Measurements from ENCODE around the gene BTBD16. TPM values are rescaled to one million over a fixed set of nuclear protein-coding genes. Genes with fewer than 3 reads are reported as not detected.

BTBD16 gene
- total and polyA plus RNA-seq, 2 donors from 2014 or later = 0.34 to 1.2 TPM

DNA sequence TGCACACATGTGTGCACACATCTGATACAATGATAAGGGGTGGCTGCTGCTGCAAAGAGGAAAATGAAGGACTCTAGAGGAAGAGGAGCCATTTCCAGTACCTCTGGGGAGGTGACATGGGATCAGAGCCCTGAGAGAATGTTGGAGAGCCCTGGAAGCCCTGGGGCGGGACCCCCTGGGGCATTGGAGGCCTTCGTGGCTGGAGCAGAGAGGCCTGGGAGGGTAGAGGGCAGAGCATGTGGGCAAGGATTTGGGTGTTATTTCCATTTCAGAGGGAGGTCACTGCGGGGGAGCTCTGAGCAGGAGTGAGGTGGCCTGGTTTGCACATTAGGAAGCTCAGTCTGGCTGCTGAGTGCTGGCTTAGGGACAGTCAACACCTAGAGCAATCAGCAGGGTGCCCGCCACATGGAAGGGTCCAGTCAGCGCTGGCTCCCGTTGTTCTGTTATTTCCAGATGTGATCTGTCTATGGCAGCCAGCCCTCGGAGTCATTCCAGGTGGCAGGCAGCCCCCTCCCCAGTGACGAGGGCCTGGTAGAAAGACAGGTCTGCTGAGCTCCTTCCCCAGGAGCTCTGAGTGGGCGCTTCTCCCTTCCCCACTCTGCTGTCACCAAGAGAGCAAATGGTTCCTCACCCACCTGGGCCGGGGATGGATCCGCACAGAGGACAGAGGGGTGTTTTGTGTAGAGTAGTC lies 24.1 kb upstream of the BTBD16 start:
- TF ChIP-seq CTCF (IDR thresholded peaks at IDR 0.05; ENCODE audit: borderline replicate concordance, extremely low read depth, insufficient read depth) = no peak
- peaks cover 0 to 24% (median 7%) of the 10 kb centered on the region in 3 donors for H3K36me3 ChIP-seq (ENCODE audit: control insufficient read depth in 2 of 3, insufficient read depth in 3 of 3, low read length in 3 of 3)
- H3K4me3 ChIP-seq (ENCODE audit: low read length in 3 of 3) = no peak overlapping the region
- H3K9ac ChIP-seq (ENCODE audit: low read length in 3 of 3) = no peak overlapping the region
- H3K4me1 ChIP-seq (ENCODE audit: control insufficient read depth in 2 of 3, insufficient read depth in 2 of 3, low read depth in 1 of 3, low read length in 3 of 3) = no peaks in the 10 kb centered on the region
- H3K27me3 ChIP-seq (ENCODE audit: control insufficient read depth, insufficient read depth, low read length) = no peaks in the 10 kb centered on the region
- FAIRE-seq (no peak), DNase-seq (no peak)
- H3K27ac ChIP-seq (ENCODE audit: low read depth in 2 of 2, low read length in 2 of 2) = no peak overlapping the region
- intact Hi-C loops (cut with DNase I) = no loop called here
- no peaks in the 10 kb centered on the region for H3K9me3 ChIP-seq (ENCODE audit: control insufficient read depth in 2 of 3, insufficient read depth in 1 of 3, low read length in 3 of 3)

DNA sequence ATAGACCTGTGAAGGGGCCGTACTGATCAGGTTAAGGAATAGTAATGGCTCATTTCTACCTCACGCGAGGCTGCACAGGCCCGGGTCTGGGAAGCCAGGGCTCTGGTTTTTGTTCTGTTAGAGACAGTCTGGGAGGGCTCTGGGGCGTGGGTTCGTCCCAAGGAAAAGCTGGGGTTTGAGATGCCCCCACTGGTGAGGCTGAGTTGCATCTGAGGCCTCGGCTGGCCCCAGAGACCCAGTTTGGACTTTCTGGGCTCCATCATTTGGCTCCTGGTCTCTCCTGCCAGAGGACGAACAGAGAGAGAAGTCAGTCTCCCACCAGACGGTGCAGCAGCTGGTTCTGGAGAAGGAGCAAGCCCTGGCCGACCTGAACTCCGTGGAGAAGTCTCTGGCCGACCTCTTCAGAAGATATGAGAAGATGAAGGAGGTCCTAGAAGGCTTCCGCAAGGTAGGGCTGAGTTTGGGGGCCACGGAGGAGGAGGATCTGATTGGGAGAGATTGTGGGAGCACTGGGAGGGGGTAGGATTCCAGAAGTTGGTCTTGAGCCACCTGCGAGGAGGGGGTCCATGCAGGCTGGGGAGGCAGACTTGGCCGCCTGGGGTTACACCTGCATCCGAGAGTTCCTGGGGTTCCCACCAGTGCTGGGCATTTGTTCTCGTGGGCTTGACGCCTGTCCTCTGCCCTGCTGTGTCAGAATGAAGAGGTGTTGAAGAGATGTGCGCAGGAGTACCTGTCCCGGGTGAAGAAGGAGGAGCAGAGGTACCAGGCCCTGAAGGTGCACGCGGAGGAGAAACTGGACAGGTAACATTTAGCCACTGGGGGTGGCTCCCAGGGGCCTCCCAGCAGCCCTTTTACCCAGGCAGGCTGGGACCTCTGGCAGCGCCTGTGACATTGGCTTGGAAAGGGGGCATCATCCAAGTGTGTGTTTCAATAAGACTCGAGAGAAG lies 22.5 kb upstream of the BTBD16 start:
- intact Hi-C loops (cut with DNase I) = no loop called here
- Histone ChIP-seq H3K9me3 (ENCODE audit: control insufficient read depth in 2 of 3, insufficient read depth in 1 of 3, low read length in 3 of 3) (no peaks in the 10 kb centered on the region), H3K9ac (ENCODE audit: low read length in 3 of 3) (no peak overlapping the region), H3K27me3 (ENCODE audit: control insufficient read depth, insufficient read depth, low read length) (no peaks in the 10 kb centered on the region), H3K27ac (ENCODE audit: low read depth in 2 of 2, low read length in 2 of 2) (no peak overlapping the region), H3K4me1 (ENCODE audit: control insufficient read depth in 2 of 3, insufficient read depth in 2 of 3, low read depth in 1 of 3, low read length in 3 of 3) (no peaks in the 10 kb centered on the region), H3K36me3 (ENCODE audit: control insufficient read depth in 2 of 3, insufficient read depth in 3 of 3, low read length in 3 of 3) (peaks cover 0 to 26% (median 5%) of the 10 kb centered on the region in 3 donors), H3K4me3 (ENCODE audit: low read length in 3 of 3) (no peak overlapping the region)
- no peak for TF ChIP-seq CTCF (IDR thresholded peaks at IDR 0.05; ENCODE audit: borderline replicate concordance, extremely low read depth, insufficient read depth)
- FAIRE-seq (no peak), DNase-seq (no peak)

- no peak overlapping the region for H3K27ac ChIP-seq (ENCODE audit: low read depth in 2 of 2, low read length in 2 of 2)
- H3K4me3 ChIP-seq (ENCODE audit: low read length in 3 of 3) = no peak overlapping the region
- no peak for TF ChIP-seq CTCF (IDR thresholded peaks at IDR 0.05; ENCODE audit: borderline replicate concordance, extremely low read depth, insufficient read depth)
- no peak overlapping the region for H3K9ac ChIP-seq (ENCODE audit: low read length in 3 of 3)
- H3K36me3 ChIP-seq (ENCODE audit: control insufficient read depth in 2 of 3, insufficient read depth in 3 of 3, low read length in 3 of 3) = peaks cover 0 to 33% (median 3%) of the 10 kb centered on the region in 3 donors
- H3K4me1 ChIP-seq (ENCODE audit: control insufficient read depth in 2 of 3, insufficient read depth in 2 of 3, low read depth in 1 of 3, low read length in 3 of 3) = no peaks in the 10 kb centered on the region
- H3K9me3 ChIP-seq (ENCODE audit: control insufficient read depth in 2 of 3, insufficient read depth in 1 of 3, low read length in 3 of 3) = no peaks in the 10 kb centered on the region
- no peak for FAIRE-seq
- intact Hi-C loops (cut with DNase I) = no loop called here
- no peak for DNase-seq
- no peaks in the 10 kb centered on the region for H3K27me3 ChIP-seq (ENCODE audit: control insufficient read depth, insufficient read depth, low read length)
Observed at GRCh38 chr10:122249303-122249850, 21.7 kb upstream of the BTBD16 start.
